Ovary (tissue), 3 donors: ENCODE results near the gene XRCC6.

Experiments
- POLR2A ChIP-seq: fragments of 450-650 bp; IDR thresholded peaks from one replicate; pipeline ENCODE4 v1.6.1; 2017; ENCODE audit warnings: antibody characterized with exemption, mild to moderate bottlenecking, moderate library complexity
- TF ChIP-seq, protein P1 (sequence below), 3 donors: fragments of 450-650 bp in 2 of 3; fragments of 200-600 bp in 1 of 3; IDR thresholded peaks; one replicate each; pipeline versions ENCODE4 v1.5.1 to v1.8.0; 2016 to 2022; ENCODE audit warnings: antibody characterized with exemption in 3 of 3, mild to moderate bottlenecking in 1 of 3
- donor health status: DM: no; HTN: no; CAD: no.

DNA sequence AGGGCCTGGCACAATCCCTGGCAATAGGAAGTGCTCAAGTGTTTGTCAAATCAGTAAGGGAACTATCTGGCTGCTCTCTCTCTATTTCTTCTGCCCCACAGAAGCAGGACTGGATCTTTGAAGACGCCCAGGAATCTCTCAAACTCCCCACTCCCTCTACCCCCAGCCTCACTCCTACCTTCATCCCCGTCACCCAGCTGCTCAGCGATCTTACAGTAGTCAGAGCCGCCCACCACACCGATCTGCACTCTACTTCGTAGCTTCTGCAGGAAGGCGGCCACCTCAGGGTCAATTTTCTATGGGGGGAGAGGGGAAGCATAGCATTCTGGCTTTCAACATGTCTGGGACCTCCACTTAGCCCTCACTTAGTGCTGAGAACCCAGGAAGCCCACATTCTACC lies 35.2 kb upstream of the XRCC6 start:
- no peak for TF ChIP-seq POLR2A
- TF ChIP-seq, protein P1, sequence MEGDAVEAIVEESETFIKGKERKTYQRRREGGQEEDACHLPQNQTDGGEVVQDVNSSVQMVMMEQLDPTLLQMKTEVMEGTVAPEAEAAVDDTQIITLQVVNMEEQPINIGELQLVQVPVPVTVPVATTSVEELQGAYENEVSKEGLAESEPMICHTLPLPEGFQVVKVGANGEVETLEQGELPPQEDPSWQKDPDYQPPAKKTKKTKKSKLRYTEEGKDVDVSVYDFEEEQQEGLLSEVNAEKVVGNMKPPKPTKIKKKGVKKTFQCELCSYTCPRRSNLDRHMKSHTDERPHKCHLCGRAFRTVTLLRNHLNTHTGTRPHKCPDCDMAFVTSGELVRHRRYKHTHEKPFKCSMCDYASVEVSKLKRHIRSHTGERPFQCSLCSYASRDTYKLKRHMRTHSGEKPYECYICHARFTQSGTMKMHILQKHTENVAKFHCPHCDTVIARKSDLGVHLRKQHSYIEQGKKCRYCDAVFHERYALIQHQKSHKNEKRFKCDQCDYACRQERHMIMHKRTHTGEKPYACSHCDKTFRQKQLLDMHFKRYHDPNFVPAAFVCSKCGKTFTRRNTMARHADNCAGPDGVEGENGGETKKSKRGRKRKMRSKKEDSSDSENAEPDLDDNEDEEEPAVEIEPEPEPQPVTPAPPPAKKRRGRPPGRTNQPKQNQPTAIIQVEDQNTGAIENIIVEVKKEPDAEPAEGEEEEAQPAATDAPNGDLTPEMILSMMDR (IDR thresholded peaks at IDR 0.05) = no peak
